K562 (cell line): ENCODE data around the gene B4GALNT4. TPM values are rescaled to one million over a fixed set of nuclear protein-coding genes. Genes with fewer than 3 reads are reported as not detected.

Experiments used
- ADNP ChIP-seq: fragments of 200-800 bp; sonication (Bioruptor generic); IDR thresholded peaks from 2 replicates; pipeline ENCODE4 v1.6.1; 2016; ENCODE audit warnings: missing genetic modification characterization, missing compliant biosample characterization
- ARID1B ChIP-seq: fragments of 450-650 bp; IDR thresholded peaks from 2 replicates; pipeline ENCODE4 v1.6.1; 2016; ENCODE audit warnings: antibody characterized with exemption, mild to moderate bottlenecking, inconsistent platforms
- COPS2 ChIP-seq: fragments of 450-650 bp; conservative IDR thresholded peaks from 2 replicates; pipeline ENCODE4 v1.6.1; 2016; ENCODE audit warnings: mild to moderate bottlenecking, moderate library complexity
- CXXC5 ChIP-seq: fragments of 250-450 bp; sonication (Bioruptor Pico); IDR thresholded peaks from 2 replicates; pipeline ENCODE4 v1.8.0; 2022; ENCODE audit warnings: inconsistent platforms, mild to moderate bottlenecking, moderate library complexity
- FIP1L1 ChIP-seq: fragments of 200-400 bp; formaldehyde crosslinking; IDR thresholded peaks from 2 replicates; pipeline ENCODE4 v1.6.1; 2018; ENCODE audit warnings: mild to moderate bottlenecking, low read depth, low read length; ENCODE audit not compliant: poor library complexity, severe bottlenecking
- GABPA ChIP-seq: fragments of 200-800 bp; sonication (Bioruptor generic); conservative IDR thresholded peaks from 2 replicates; pipeline ENCODE4 v1.6.1; 2016; ENCODE audit warnings: low read depth, missing genetic modification characterization, missing compliant biosample characterization
- HMGN3 ChIP-seq: IDR thresholded peaks from 2 replicates; pipeline ENCODE4 v1.6.1; 2011; ENCODE audit warnings: borderline replicate concordance, low read depth, mild to moderate bottlenecking, mixed read lengths, low read length; ENCODE audit not compliant: insufficient read length; ENCODE audit errors: extremely low read depth
- HSF4 ChIP-seq: fragments of 250-450 bp; sonication (Bioruptor Pico); IDR thresholded peaks from 2 replicates; pipeline ENCODE4 v2.1.2; 2022; ENCODE audit warnings: mild to moderate bottlenecking, moderate library complexity, borderline replicate concordance
- KAT8 ChIP-seq: fragments of 450-650 bp; IDR thresholded peaks from 2 replicates; pipeline ENCODE4 v1.6.1; 2016; ENCODE audit warnings: low read depth, mild to moderate bottlenecking
- MAFK ChIP-seq: IDR thresholded peaks from 2 replicates; pipeline ENCODE4 v1.6.1; 2011; ENCODE audit warnings: low read length, improper control_type of control experiment
- PHF20 ChIP-seq: fragments of 450-650 bp; IDR thresholded peaks from 2 replicates; pipeline ENCODE4 v1.6.1; 2018; ENCODE audit not compliant: partially characterized antibody
- RBM34 ChIP-seq: fragments of 200-400 bp; formaldehyde crosslinking; IDR thresholded peaks from 2 replicates; pipeline ENCODE4 v1.6.1; 2018; ENCODE audit warnings: low read length, borderline replicate concordance; ENCODE audit not compliant: insufficient read depth
- SNRNP70 ChIP-seq: fragments of 200-400 bp; formaldehyde crosslinking; optimal IDR thresholded peaks from 2 replicates; pipeline ENCODE3; 2017; ENCODE audit warnings: low read depth, low read length
- TAL1 ChIP-seq: fragments of 450-650 bp; IDR thresholded peaks from 2 replicates; pipeline ENCODE4 v1.6.1; 2016; ENCODE audit warnings: mild to moderate bottlenecking
- YY1 ChIP-seq, 3 experiments: IDR thresholded peaks; 2 replicates each; pipeline ENCODE4 v1.6.1; 2011; ENCODE audit warnings: low read length in 2 of 3, mild to moderate bottlenecking in 2 of 3, moderate library complexity in 2 of 3, borderline replicate concordance in 1 of 3, control low read depth in 1 of 3, low read depth in 1 of 3; ENCODE audit not compliant: insufficient read depth in 3 of 3, insufficient replicate concordance in 2 of 3, control insufficient read depth in 1 of 3, insufficient read length in 1 of 3; ENCODE audit errors: extremely low read depth in 1 of 3
- ZC3H8 ChIP-seq: fragments of 450-650 bp; IDR thresholded peaks from 2 replicates; pipeline ENCODE4 v1.6.1; 2017
- ZNF324 ChIP-seq: fragments of 250-450 bp; sonication (Bioruptor Pico); IDR thresholded peaks from 2 replicates; pipeline ENCODE4 v1.4.0; 2020; ENCODE audit warnings: mild to moderate bottlenecking
- polyA plus RNA-seq, 8 experiments: library from polyadenylated mRNA; depleted of rRNA in 4 of 8; stranded (reverse) in 5 of 8; unstranded in 3 of 8; fragments of >200 nt; fragmentation: Nextera tagmentation in 2 of 8; fragmentation: Illumina TruSeq in 1 of 8; extraction: Ambion mirVana in 2 of 8; extraction: Trizol in 1 of 8; gene quantifications; 2 replicates each; pipeline versions ENCODE4 v1.2.1 to v1.2.3, GENCODE V29; 2011 to 2014; ENCODE audit warnings: inconsistent platforms in 1 of 8, missing spikeins in 1 of 8
- total RNA-seq, 7 experiments: library from RNA; depleted of rRNA in 6 of 7; stranded (reverse); fragments of >200 nt in 6 of 7; fragmentation: Illumina TruSeq in 2 of 7; extraction: Trizol in 2 of 7; gene quantifications; 2 replicates each; pipeline versions ENCODE4 v1.2.1 to v1.2.3, GENCODE V29; 2011 to 2021; ENCODE audit warnings: low replicate concordance in 1 of 7
- TF ChIP-seq, protein P1 (sequence below): fragments of 250-450 bp; sonication (Bioruptor Pico); IDR thresholded peaks from 2 replicates; pipeline ENCODE4 v1.4.0; 2020
- TF ChIP-seq, protein P2 (sequence below): fragments of 450-650 bp; conservative IDR thresholded peaks from 2 replicates; pipeline ENCODE4 v1.6.1; 2016; ENCODE audit warnings: missing genetic modification characterization, low read depth, mild to moderate bottlenecking, control low read depth, missing compliant biosample characterization
- TF ChIP-seq, protein P3 (sequence below): sonication (generic); formaldehyde crosslinking; IDR thresholded peaks from 2 replicates; pipeline ENCODE4 v1.8.0; 2022; ENCODE audit warnings: mild to moderate bottlenecking, missing genetic modification reagents, borderline replicate concordance
- TF ChIP-seq, protein P4 (sequence below): fragments of 450-650 bp; IDR thresholded peaks from 2 replicates; pipeline ENCODE4 v1.6.1; 2014; ENCODE audit warnings: low read depth, mild to moderate bottlenecking, moderate library complexity, borderline replicate concordance

Gene B4GALNT4
- total and polyA plus RNA-seq, 9 of the 15 experiments (the other 6 are each of a cell fraction or from before 2014, with no cell fraction given): 0.20 to 37.1 (median 10.8) TPM; not detected in 1

DNA sequence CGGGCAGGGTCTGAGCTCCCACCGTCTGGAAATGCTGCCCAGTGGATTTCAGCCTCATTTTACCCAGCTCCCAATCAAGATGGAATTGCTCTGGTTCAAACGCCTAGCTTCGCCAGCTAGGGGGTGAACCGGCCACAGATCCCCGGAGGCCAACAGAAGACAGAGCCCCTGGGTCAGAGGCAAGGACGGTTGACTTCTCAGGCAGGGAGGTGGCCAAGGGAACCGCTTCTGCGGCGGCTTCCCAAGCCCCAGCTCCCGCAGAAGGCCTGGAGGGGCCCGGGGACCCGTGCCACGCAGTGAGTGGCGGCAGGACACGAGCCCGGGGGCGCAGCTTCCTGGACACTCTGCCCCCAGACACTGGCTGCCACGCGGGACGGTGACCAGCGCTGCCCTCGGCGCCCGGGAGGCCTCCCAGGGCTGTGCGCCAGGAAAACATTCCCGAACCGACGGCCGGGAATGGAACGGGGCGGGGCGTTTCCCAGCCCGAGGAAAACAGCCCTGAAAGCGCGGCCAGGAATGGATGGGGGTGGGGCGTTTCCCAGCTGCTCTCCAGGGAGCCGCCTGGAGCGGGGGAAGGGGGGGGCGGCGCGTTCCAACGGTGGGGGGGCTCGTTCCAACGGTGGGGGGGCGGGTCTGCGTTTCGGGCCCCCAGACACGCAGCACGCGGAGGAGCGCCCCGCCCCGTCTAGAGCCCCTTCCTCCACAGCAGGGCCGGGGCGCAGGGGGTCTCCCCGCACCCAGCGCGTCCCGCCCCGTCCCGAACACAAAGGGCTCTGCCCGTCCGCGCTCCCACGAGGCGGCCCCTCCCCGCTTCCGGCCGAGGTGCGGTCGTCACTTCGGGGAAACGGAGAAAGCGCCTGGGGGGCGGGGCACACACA, 13.5 kb upstream of the B4GALNT4 start (continued):
- TF ChIP-seq HMGN3 (peak; percentile 46), ZNF324 (CRISPR knock-in tag) (peak; percentile 49; the same call in 1 of the 2 replicates), SNRNP70 (no peak), TAL1 (no peak), KAT8 (no peak), PHF20 (no peak), YY1 (IDR thresholded peaks at IDR 0.05; ENCODE audit: borderline replicate concordance in 1 of 3, control insufficient read depth in 1 of 3, extremely low read depth in 1 of 3, insufficient read depth in 3 of 3, insufficient read length in 1 of 3, insufficient replicate concordance in 2 of 3, low read depth in 1 of 3, low read length in 2 of 3) (no peak), GABPA (tag) (peak; percentile 72), ARID1B (peak; percentile 30; the same call in 1 of the 2 replicates), FIP1L1 (peak; percentile 77), HSF4 (CRISPR knock-in tag) (peak; percentile 54; the same call in 1 of the 2 replicates), CXXC5 (CRISPR knock-in tag) (peak; percentile 88), ADNP (tag) (no peak), MAFK (no peak), ZC3H8 (no peak), COPS2 (no peak), RBM34 (no peak)
- TF ChIP-seq, protein P1, sequence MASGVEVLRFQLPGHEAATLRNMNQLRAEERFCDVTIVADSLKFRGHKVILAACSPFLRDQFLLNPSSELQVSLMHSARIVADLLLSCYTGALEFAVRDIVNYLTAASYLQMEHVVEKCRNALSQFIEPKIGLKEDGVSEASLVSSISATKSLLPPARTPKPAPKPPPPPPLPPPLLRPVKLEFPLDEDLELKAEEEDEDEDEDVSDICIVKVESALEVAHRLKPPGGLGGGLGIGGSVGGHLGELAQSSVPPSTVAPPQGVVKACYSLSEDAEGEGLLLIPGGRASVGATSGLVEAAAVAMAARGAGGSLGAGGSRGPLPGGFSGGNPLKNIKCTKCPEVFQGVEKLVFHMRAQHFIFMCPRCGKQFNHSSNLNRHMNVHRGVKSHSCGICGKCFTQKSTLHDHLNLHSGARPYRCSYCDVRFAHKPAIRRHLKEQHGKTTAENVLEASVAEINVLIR: peak; percentile 64
- TF ChIP-seq, protein P2, sequence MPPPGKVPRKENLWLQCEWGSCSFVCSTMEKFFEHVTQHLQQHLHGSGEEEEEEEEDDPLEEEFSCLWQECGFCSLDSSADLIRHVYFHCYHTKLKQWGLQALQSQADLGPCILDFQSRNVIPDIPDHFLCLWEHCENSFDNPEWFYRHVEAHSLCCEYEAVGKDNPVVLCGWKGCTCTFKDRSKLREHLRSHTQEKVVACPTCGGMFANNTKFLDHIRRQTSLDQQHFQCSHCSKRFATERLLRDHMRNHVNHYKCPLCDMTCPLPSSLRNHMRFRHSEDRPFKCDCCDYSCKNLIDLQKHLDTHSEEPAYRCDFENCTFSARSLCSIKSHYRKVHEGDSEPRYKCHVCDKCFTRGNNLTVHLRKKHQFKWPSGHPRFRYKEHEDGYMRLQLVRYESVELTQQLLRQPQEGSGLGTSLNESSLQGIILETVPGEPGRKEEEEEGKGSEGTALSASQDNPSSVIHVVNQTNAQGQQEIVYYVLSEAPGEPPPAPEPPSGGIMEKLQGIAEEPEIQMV (tag): peak; percentile 72; the same call in 1 of the 2 replicates
- TF ChIP-seq, protein P3, sequence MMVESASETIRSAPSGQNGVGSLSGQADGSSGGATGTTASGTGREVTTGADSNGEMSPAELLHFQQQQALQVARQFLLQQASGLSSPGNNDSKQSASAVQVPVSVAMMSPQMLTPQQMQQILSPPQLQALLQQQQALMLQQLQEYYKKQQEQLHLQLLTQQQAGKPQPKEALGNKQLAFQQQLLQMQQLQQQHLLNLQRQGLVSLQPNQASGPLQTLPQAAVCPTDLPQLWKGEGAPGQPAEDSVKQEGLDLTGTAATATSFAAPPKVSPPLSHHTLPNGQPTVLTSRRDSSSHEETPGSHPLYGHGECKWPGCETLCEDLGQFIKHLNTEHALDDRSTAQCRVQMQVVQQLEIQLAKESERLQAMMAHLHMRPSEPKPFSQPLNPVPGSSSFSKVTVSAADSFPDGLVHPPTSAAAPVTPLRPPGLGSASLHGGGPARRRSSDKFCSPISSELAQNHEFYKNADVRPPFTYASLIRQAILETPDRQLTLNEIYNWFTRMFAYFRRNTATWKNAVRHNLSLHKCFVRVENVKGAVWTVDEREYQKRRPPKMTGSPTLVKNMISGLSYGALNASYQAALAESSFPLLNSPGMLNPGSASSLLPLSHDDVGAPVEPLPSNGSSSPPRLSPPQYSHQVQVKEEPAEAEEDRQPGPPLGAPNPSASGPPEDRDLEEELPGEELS (CRISPR knock-in tag): no peak
- TF ChIP-seq, protein P4, sequence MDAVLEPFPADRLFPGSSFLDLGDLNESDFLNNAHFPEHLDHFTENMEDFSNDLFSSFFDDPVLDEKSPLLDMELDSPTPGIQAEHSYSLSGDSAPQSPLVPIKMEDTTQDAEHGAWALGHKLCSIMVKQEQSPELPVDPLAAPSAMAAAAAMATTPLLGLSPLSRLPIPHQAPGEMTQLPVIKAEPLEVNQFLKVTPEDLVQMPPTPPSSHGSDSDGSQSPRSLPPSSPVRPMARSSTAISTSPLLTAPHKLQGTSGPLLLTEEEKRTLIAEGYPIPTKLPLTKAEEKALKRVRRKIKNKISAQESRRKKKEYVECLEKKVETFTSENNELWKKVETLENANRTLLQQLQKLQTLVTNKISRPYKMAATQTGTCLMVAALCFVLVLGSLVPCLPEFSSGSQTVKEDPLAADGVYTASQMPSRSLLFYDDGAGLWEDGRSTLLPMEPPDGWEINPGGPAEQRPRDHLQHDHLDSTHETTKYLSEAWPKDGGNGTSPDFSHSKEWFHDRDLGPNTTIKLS: no peak
